Ovary (tissue), 3 donors: ENCODE results near the gene SETBP1.

Experiments
- CTCF ChIP-seq, 3 donors: fragments of 450-650 bp in 2 of 3; fragments of 200-600 bp in 1 of 3; IDR thresholded peaks; one replicate each; pipeline versions ENCODE4 v1.5.1 to v1.8.0; 2016 to 2022; ENCODE audit warnings: antibody characterized with exemption in 3 of 3, mild to moderate bottlenecking in 1 of 3
- EP300 ChIP-seq: sonication (generic); formaldehyde crosslinking; IDR thresholded peaks from one replicate; pipeline ENCODE4 v1.6.1; 2017; ENCODE audit warnings: antibody characterized with exemption
- POLR2A ChIP-seq: fragments of 450-650 bp; IDR thresholded peaks from one replicate; pipeline ENCODE4 v1.6.1; 2017; ENCODE audit warnings: antibody characterized with exemption, mild to moderate bottlenecking, moderate library complexity
- donor health status: DM: no; HTN: no; CAD: no.

- TF ChIP-seq CTCF (IDR thresholded peaks at IDR 0.05) (no peak), POLR2A (no peak), EP300 (no peak)
Measured at GRCh38 chr18:44950685-44951195, 270.1 kb downstream of the SETBP1 start.
